HepG2 (cell line): ENCODE data around the gene MYRIP. TPM values are rescaled to one million over a fixed set of nuclear protein-coding genes. Genes with fewer than 3 reads are reported as not detected.
A peak's percentile ranks its signal among the peaks of the same experiment; 100 is the strongest.

Experiments used
- ATAC-seq: fragments of 200-7000 bp; cut with Tn5 transposase; 3 replicates; pipeline ENCODE4 v1.9.1; 2020; ENCODE audit warnings: mild to moderate bottlenecking, moderate library complexity
- Bru-seq: library from RNA; stranded (reverse); fragments of 400-500 nt; gene quantifications from one replicate; lab custom pipeline; 2021; lab: Mats Ljungman, UMichigan
- BruChase-seq, 2 experiments: library from RNA; stranded (reverse); fragments of 400-500 nt; gene quantifications; one replicate each; lab custom pipeline; 2021; lab: Mats Ljungman, UMichigan
- BruUV-seq: library from RNA; stranded (reverse); fragments of 400-500 nt; replicated peaks from 2 replicates; lab custom pipeline; 2021; lab: Mats Ljungman, UMichigan
- CTCF ChIA-PET: fragments of 300-600 bp; formaldehyde crosslinking; extraction: SDS; loops from one replicate; lab custom pipeline; 2021; ENCODE audit warnings: low total read pairs, inconsistent platforms, low intra/inter-chr PET ratio; lab: Yijun Ruan, JAX
- POLR2A ChIA-PET: fragments of 350-600 bp; sonication (Branson Sonifier 250); formaldehyde crosslinking; loops from one replicate; lab custom pipeline; 2020; ENCODE audit warnings: antibody characterized with exemption, inconsistent platforms; lab: Yijun Ruan, JAX
- DNase-seq: peaks from one replicate; pipeline ENCODE4 v3.0.0-alpha.2; 2015; ENCODE audit warnings: low spot score
- FAIRE-seq: peaks from 3 replicates; lab custom pipeline; 2011; peaks lifted over from hg19 to GRCh38; lab: Jason Lieb, UNC
- H2AFZ ChIP-seq: one replicate; pipeline ENCODE4 v1.6.1; 2011; ENCODE audit warnings: low read length, inconsistent platforms
- H3K27ac ChIP-seq: fragments of 300-600 bp; 3 replicates; pipeline ENCODE4 v1.8.0; 2011; ENCODE audit warnings: mixed run types, mild to moderate bottlenecking, mixed read lengths, low read length, inconsistent platforms; ENCODE audit not compliant: insufficient read depth; ENCODE audit errors: extremely low read length
- H3K27me3 ChIP-seq, 2 experiments: fragments of 200-600 bp in 1 of 2; 2 replicates in 1 of 2; 3 replicates in 1 of 2; pipeline versions ENCODE4 v1.6.0 to v1.8.0; 2011; ENCODE audit warnings: low read length in 2 of 2, mild to moderate bottlenecking in 2 of 2, moderate library complexity in 2 of 2, inconsistent platforms in 1 of 2; ENCODE audit not compliant: insufficient read depth in 2 of 2, control insufficient read depth in 1 of 2
- H3K36me3 ChIP-seq, 2 experiments: fragments of 200-600 bp in 1 of 2; replicated peaks in 1 of 2; 2 replicates in 1 of 2; 3 replicates in 1 of 2; pipeline versions ENCODE4 v1.5.1 to v1.8.0; 2011; ENCODE audit warnings: low read length in 2 of 2, inconsistent platforms in 1 of 2; ENCODE audit not compliant: insufficient read depth in 2 of 2, control insufficient read depth in 1 of 2
- H3K4me1 ChIP-seq: 2 replicates; pipeline ENCODE4 v1.5.1; 2012; ENCODE audit warnings: low read length, inconsistent platforms; ENCODE audit not compliant: insufficient read depth
- H3K4me2 ChIP-seq: 2 replicates; pipeline ENCODE4 v1.6.0; 2011; ENCODE audit warnings: low read depth, low read length, inconsistent platforms
- H3K4me3 ChIP-seq, 3 experiments: fragments of 200-600 bp in 1 of 3; sonication (generic), shearing (Covaris generic) in 1 of 3; replicated peaks in 1 of 3; 2 replicates each; pipeline ENCODE4 v1.5.1; 2011 to 2016; ENCODE audit warnings: low read length in 3 of 3, inconsistent platforms in 2 of 3, low read depth in 2 of 3, mild to moderate bottlenecking in 2 of 3, control low read depth in 1 of 3, mixed read lengths in 1 of 3; ENCODE audit not compliant: insufficient read depth in 1 of 3
- H3K79me2 ChIP-seq: one replicate; pipeline ENCODE4 v1.6.1; 2011; ENCODE audit warnings: low read length, inconsistent platforms; ENCODE audit not compliant: insufficient read depth
- H3K9ac ChIP-seq: 2 replicates; pipeline ENCODE4 v1.6.0; 2011; ENCODE audit warnings: mild to moderate bottlenecking, low read depth, low read length, inconsistent platforms; ENCODE audit not compliant: insufficient read depth
- H3K9me3 ChIP-seq: 2 replicates; pipeline ENCODE4 v1.5.1; 2012; ENCODE audit warnings: mild to moderate bottlenecking, low read length
- H4K20me1 ChIP-seq: 2 replicates; pipeline ENCODE4 v1.6.0; 2011; ENCODE audit warnings: inconsistent platforms, mild to moderate bottlenecking, low read length, moderate library complexity; ENCODE audit not compliant: insufficient read depth
- DZIP1 ChIP-seq: sonication (generic); formaldehyde crosslinking; IDR thresholded peaks from 2 replicates; pipeline ENCODE4 v1.5.0; 2020; ENCODE audit warnings: mild to moderate bottlenecking, missing genetic modification reagents
- NFE2 ChIP-seq: sonication (generic); formaldehyde crosslinking; IDR thresholded peaks from 2 replicates; pipeline ENCODE4 v1.4.0; 2020; ENCODE audit warnings: missing genetic modification reagents
- REPIN1 ChIP-seq: sonication (generic); formaldehyde crosslinking; IDR thresholded peaks from 2 replicates; pipeline ENCODE4 v1.8.0; 2022; ENCODE audit warnings: missing genetic modification reagents, low read depth, mild to moderate bottlenecking, borderline replicate concordance
- ZBTB43 ChIP-seq: sonication (generic); formaldehyde crosslinking; conservative IDR thresholded peaks from 2 replicates; pipeline ENCODE4 v1.4.0; 2020; ENCODE audit warnings: missing genetic modification reagents
- ZNF160 ChIP-seq: sonication (generic); formaldehyde crosslinking; IDR thresholded peaks from 2 replicates; pipeline ENCODE4 v1.8.0; 2022; ENCODE audit warnings: mild to moderate bottlenecking, inconsistent platforms, missing genetic modification reagents
- ZNF263 ChIP-seq: sonication (generic); formaldehyde crosslinking; IDR thresholded peaks from 2 replicates; pipeline ENCODE4 v1.4.0; 2020; ENCODE audit warnings: missing genetic modification reagents
- ZNF615 ChIP-seq: sonication (generic); formaldehyde crosslinking; IDR thresholded peaks from 2 replicates; pipeline ENCODE4 v1.5.0; 2020; ENCODE audit warnings: mild to moderate bottlenecking, missing genetic modification reagents, borderline replicate concordance
- WGBS: methylation state at CpG from one replicate; pipeline ENCODE4 v1.1.6; 2017; ENCODE audit warnings: low lambda C conversion rate; 5-methylcytosine and 5-hydroxymethylcytosine counted together
- in situ Hi-C: cut with HindIII; loops from 2 replicates; pipeline ENCODE4 v1.10.0; 2017; ENCODE audit warnings: low pct_unique_long_range_greater_than_20kb; ENCODE audit not compliant: extremely low pct_ligation_motif_present
- intact Hi-C: fragments of 100-400 bp; cut with micrococcal nuclease; formaldehyde crosslinking; loops from one replicate; pipeline ENCODE4 v1.10.0; 2022; ENCODE audit not compliant: unreplicated experiment
- long read RNA-seq, 2 experiments: library from RNA in 1 of 2; library from polyadenylated mRNA in 1 of 2; stranded (forward) in 1 of 2; unstranded in 1 of 2; transcript quantifications; one replicate each; pipeline ENCODE4 v2.0.0, GENCODE V29; 2019 to 2022
- polyA minus RNA-seq, 3 experiments: library from RNA; depleted of rRNA, polyadenylated mRNA; stranded (reverse); fragments of >200 nt; gene quantifications; 2 replicates each; pipeline ENCODE4 v1.2.3, GENCODE V29; 2011; ENCODE audit warnings: low replicate concordance in 1 of 3
- polyA plus RNA-seq, 8 experiments: library from polyadenylated mRNA; depleted of rRNA in 3 of 8; stranded (reverse) in 7 of 8; unstranded in 1 of 8; fragments of >200 nt; fragmentation: Illumina TruSeq in 4 of 8; extraction: Trizol in 4 of 8; gene quantifications; 2 replicates each; pipeline versions ENCODE4 v1.2.1 to v1.2.3, GENCODE V29; 2011 to 2016; ENCODE audit warnings: low read depth in 4 of 8, missing spikeins in 1 of 8, mixed read lengths in 1 of 8; ENCODE audit not compliant: insufficient read depth in 1 of 8
- total RNA-seq, 5 experiments: library from RNA; depleted of rRNA; stranded (reverse); fragments of >200 nt; fragmentation: Illumina TruSeq; extraction: Trizol; gene quantifications; 2 replicates each; pipeline ENCODE4 v1.2.3, GENCODE V29; 2016; ENCODE audit warnings: low read depth in 1 of 5
- TF ChIP-seq, protein P1 (sequence below): sonication (generic); formaldehyde crosslinking; IDR thresholded peaks from 2 replicates; pipeline ENCODE4 v1.4.0; 2020; ENCODE audit warnings: missing genetic modification reagents

MYRIP gene
- 0.60 and 0.64 TPM in 2 replicates for total RNA-seq (2016; rRNA removed; fragmentation: Illumina TruSeq; extraction: Trizol)
- total RNA-seq (2016; cell fraction: cytosol; rRNA removed; fragmentation: Illumina TruSeq; extraction: Trizol; ENCODE audit: low read depth): 0.20 and 0.26 TPM in 2 replicates
- 0.55 and 0.78 TPM in 2 replicates for total RNA-seq (2016; cell fraction: insoluble cytoplasmic fraction; rRNA removed; fragmentation: Illumina TruSeq; extraction: Trizol)
- 0.31 and 0.55 TPM in 2 replicates for total RNA-seq (2016; cell fraction: membrane; rRNA removed; fragmentation: Illumina TruSeq; extraction: Trizol)
- 0.81 and 0.91 TPM in 2 replicates for total RNA-seq (2016; cell fraction: nucleus; rRNA removed; fragmentation: Illumina TruSeq; extraction: Trizol)
- 0.76 and 0.84 TPM in 2 replicates for polyA plus RNA-seq (2011; rRNA removed)
- polyA plus RNA-seq (2011; cell fraction: cytosol; rRNA removed): 0.66 and 0.73 TPM in 2 replicates
- 1.4 TPM in 2 replicates for polyA plus RNA-seq (2011; cell fraction: nucleus; rRNA removed)
- polyA plus RNA-seq (2012): 1.3 and 1.7 TPM in 2 replicates
- polyA plus RNA-seq (2016; cell fraction: cytosol; fragmentation: Illumina TruSeq; extraction: Trizol; ENCODE audit: low read depth): 0.06 and 0.11 TPM in 2 replicates
- 0.59 and 0.62 TPM in 2 replicates for polyA plus RNA-seq (2016; cell fraction: insoluble cytoplasmic fraction; fragmentation: Illumina TruSeq; extraction: Trizol; ENCODE audit: low read depth)
- 0.29 and 0.31 TPM in 2 replicates for polyA plus RNA-seq (2016; cell fraction: membrane; fragmentation: Illumina TruSeq; extraction: Trizol; ENCODE audit: low read depth)
- 0.36 and 0.89 TPM in 2 replicates for polyA plus RNA-seq (2016; cell fraction: nucleus; fragmentation: Illumina TruSeq; extraction: Trizol; ENCODE audit: insufficient read depth, low read depth)
- 2.1 TPM in 1 of 2 replicates, not detected in the other for polyA minus RNA-seq (2011; rRNA and poly(A)+ RNA removed; ENCODE audit: low replicate concordance)
- 1.5 and 1.6 TPM in 2 replicates for polyA minus RNA-seq (2011; cell fraction: cytosol; rRNA and poly(A)+ RNA removed)
- 3.6 and 4.6 TPM in 2 replicates for polyA minus RNA-seq (2011; cell fraction: nucleus; rRNA and poly(A)+ RNA removed)
- Bru-seq, nascent RNA: percentile 40 among the genes with signal in this experiment
- BruChase-seq, experiment 1, labeled RNA remaining after a 6-hour chase: percentile 32 among the genes with signal in this experiment
- BruChase-seq, experiment 2, labeled RNA remaining after a 2-hour chase: percentile 39 among the genes with signal in this experiment
- long read RNA-seq, experiment 1, partial matches to known transcripts: 1 of 1 reads
- long read RNA-seq, experiment 1, other reads (novel, unspliced or antisense): 0 of 1 reads
- long read RNA-seq, experiment 2, partial matches to known transcripts: 0 of 2 reads
- long read RNA-seq, experiment 2, other reads (novel, unspliced or antisense): 2 of 2 reads

DNA sequence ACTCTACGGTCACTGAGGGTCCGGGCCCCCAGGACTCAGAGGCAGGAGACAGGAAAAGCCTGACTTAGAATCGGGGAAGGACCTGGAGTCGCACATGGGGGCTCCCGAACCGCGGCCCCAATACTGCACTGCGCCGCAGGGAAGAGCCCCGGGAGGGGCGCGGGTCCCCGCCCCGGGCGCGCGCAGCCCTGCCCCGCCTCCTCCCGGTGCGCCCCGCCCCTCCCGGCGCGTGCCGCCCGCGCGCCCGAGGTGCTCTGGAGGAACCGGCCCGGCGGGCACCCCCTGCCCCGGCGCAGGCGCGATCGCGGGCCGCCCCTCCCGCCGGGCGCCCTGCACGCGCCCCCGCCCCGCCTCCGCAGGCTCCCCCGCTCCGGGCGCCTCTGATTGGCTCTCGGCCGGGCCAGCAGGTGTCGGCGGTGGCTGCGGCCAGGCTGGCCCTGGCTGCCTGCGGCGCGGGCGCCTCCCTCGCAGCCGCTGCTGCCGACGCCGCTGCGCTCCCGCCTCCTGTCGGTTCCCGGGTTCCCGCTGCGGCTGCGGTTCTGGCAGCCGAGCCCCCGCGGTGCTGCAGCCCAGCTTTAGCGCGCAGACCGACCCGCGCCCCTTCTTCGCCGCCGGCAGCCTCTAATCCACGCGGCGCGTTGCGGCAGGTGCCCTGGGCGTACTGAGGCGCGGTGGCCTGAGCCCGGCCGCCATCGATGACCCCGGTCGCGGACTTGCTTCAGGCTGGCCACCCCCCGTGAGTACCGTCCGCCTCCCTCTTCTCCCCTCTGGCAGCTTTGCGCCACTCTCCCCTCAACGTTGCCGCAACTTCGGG, at the start of gene MYRIP:
MYRIP (plus strand) TSS at position 429 of the 814 bp plus-strand sequence. CDS start 91,208 bp downstream, outside the sequence.
- no peaks in the 10 kb centered on the region for H3K9me3 ChIP-seq
- intact Hi-C loops: no loop called here
- TF ChIP-seq ZNF263 (0 out of 2 replicates have a peak, but pooled peaks have one; percentile 13), ZBTB43 (CRISPR knock-in tag) (0 out of 2 replicates have a peak, but pooled peaks have one; percentile 52), DZIP1 (0 out of 2 replicates have a peak, but pooled peaks have one; percentile 53), NFE2 (CRISPR knock-in tag) (no peak), ZNF615 (CRISPR knock-in tag) (no peak), REPIN1 (CRISPR knock-in tag) (0 out of 2 replicates have a peak, but pooled peaks have one; percentile 49), ZNF160 (CRISPR knock-in tag) (no peak)
- TF ChIP-seq, protein P1, sequence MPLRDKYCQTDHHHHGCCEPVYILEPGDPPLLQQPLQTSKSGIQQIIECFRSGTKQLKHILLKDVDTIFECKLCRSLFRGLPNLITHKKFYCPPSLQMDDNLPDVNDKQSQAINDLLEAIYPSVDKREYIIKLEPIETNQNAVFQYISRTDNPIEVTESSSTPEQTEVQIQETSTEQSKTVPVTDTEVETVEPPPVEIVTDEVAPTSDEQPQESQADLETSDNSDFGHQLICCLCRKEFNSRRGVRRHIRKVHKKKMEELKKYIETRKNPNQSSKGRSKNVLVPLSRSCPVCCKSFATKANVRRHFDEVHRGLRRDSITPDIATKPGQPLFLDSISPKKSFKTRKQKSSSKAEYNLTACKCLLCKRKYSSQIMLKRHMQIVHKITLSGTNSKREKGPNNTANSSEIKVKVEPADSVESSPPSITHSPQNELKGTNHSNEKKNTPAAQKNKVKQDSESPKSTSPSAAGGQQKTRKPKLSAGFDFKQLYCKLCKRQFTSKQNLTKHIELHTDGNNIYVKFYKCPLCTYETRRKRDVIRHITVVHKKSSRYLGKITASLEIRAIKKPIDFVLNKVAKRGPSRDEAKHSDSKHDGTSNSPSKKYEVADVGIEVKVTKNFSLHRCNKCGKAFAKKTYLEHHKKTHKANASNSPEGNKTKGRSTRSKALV (CRISPR knock-in tag): peak; percentile 79; the same call in 1 of the 2 replicates

More for the DNA sequence above, at the start of gene MYRIP:
- H3K27me3 ChIP-seq: peaks cover 7 to 34% of the 10 kb centered on the region in 2 experiments; a peak in 4 of 5 replicates
- in situ Hi-C loops: no loop called here
- no peak for FAIRE-seq
- peaks cover 47% of the 10 kb centered on the region for H3K4me1 ChIP-seq
- no peaks in the 10 kb centered on the region for H3K79me2 ChIP-seq
- ATAC-seq: peak; percentile 94
- peak within 1 kb of the TSS; percentile 32 for H3K27ac ChIP-seq
- 0% methylated on average over 4 of the region's 103 CpGs for WGBS
- peak; percentile 32 for DNase-seq
- H4K20me1 ChIP-seq: no peaks in the 10 kb centered on the region
- ChIA-PET POLR2A (no interaction called here), CTCF (no interaction called here)
- H3K4me2 ChIP-seq: peak within 1 kb of the TSS; percentile 75
- no TSS peak for BruUV-seq
- no peak within 1 kb of the TSS for H2AFZ ChIP-seq
- H3K9ac ChIP-seq: peak within 1 kb of the TSS; percentile 49; the same call in 1 of the 2 replicates
- no peaks in the 10 kb centered on the region for H3K36me3 ChIP-seq
- peak within 1 kb of the TSS; percentile 37 to 67 (median 50); a peak in 5 of 6 replicates for H3K4me3 ChIP-seq
